Spleen (tissue), 11 donors: ENCODE results near the gene INKA1. TPM values are rescaled to one million over a fixed set of nuclear protein-coding genes. Genes with fewer than 3 reads are reported as not detected.

Source experiments
- DNase-seq: peaks from one replicate; pipeline ENCODE4 v3.0.0-alpha.2; 2020
- H3K27ac ChIP-seq, 8 donors: fragments of 200-600 bp; sonication (generic) in 7 of 8; 1 replicate in 4 of 8; 2 replicates in 4 of 8; pipeline versions ENCODE4 v1.5.0 to v1.8.0; 2016 to 2021; ENCODE audit warnings: inconsistent platforms in 4 of 8, mild to moderate bottlenecking in 4 of 8, moderate library complexity in 1 of 8
- H3K27me3 ChIP-seq, 7 donors: fragments of 200-600 bp; sonication (generic) in 6 of 7; replicated peaks in 1 of 7; 1 replicate in 4 of 7; 2 replicates in 3 of 7; pipeline versions ENCODE4 v1.5.0 to v1.8.0; 2016 to 2021; ENCODE audit warnings: inconsistent platforms in 3 of 7, mild to moderate bottlenecking in 1 of 7
- H3K36me3 ChIP-seq, 6 donors: fragments of 200-600 bp; sonication (generic) in 5 of 6; 1 replicate in 4 of 6; 2 replicates in 2 of 6; pipeline versions ENCODE4 v1.5.0 to v1.8.0; 2016 to 2021; ENCODE audit warnings: inconsistent platforms in 2 of 6
- H3K4me1 ChIP-seq, 6 donors: fragments of 200-600 bp; sonication (generic) in 5 of 6; 1 replicate in 3 of 6; 2 replicates in 3 of 6; pipeline versions ENCODE4 v1.5.0 to v1.8.0; 2016 to 2021; ENCODE audit warnings: inconsistent platforms in 3 of 6
- H3K4me3 ChIP-seq, 8 donors: fragments of 200-600 bp; sonication (generic) in 7 of 8; 1 replicate in 4 of 8; 2 replicates in 4 of 8; pipeline versions ENCODE4 v1.5.0 to v1.8.0; 2016 to 2021; ENCODE audit warnings: inconsistent platforms in 4 of 8, mild to moderate bottlenecking in 4 of 8, moderate library complexity in 2 of 8
- H3K9me3 ChIP-seq, 8 donors: fragments of 200-600 bp; sonication (generic) in 7 of 8; 1 replicate in 4 of 8; 2 replicates in 4 of 8; pipeline versions ENCODE4 v1.5.0 to v1.8.0; 2016 to 2021; ENCODE audit warnings: inconsistent platforms in 4 of 8
- POLR2A ChIP-seq, 3 donors: fragments of 450-650 bp; IDR thresholded peaks; one replicate each; pipeline ENCODE4 v1.5.1; 2017; ENCODE audit warnings: antibody characterized with exemption in 3 of 3, mild to moderate bottlenecking in 1 of 3
- POLR2AphosphoS5 ChIP-seq, 3 donors: sonication (generic); formaldehyde crosslinking; IDR thresholded peaks; one replicate each; pipeline ENCODE4 v1.5.1; 2017; ENCODE audit warnings: antibody characterized with exemption in 3 of 3
- WGBS, 5 donors: extraction: QIAGEN DNeasy Blood & Tissue Kit in 3 of 5; methylation state at CpG; one replicate each; pipeline versions ENCODE4 v1.1.5 to v1.1.7; 2013 to 2018; 5-methylcytosine and 5-hydroxymethylcytosine counted together
- intact Hi-C: fragments of 100-400 bp; cut with DNase I; formaldehyde crosslinking; loops from one replicate; pipeline ENCODE4 v1.15.0; 2023; ENCODE audit warnings: low total_unique reads
- microRNA-seq, 3 donors: library from miRNA; unstranded; fragments of <30 nt; microRNA quantifications; one replicate each; pipeline versions ENCODE4 to v1.1.0, GENCODE V29; 2019 to 2020
- polyA plus RNA-seq, 3 donors: library from polyadenylated mRNA; stranded (reverse); fragments of 200-250 nt; gene quantifications; one replicate each; pipeline ENCODE4 v1.2.1, GENCODE V29; 2013
- small RNA-seq, 4 donors: library from RNA; depleted of rRNA; stranded (forward); fragments of <200 nt; gene quantifications; one replicate each; pipeline ENCODE3, GENCODE V24; 2016
- total RNA-seq, 7 donors: library from RNA; depleted of rRNA in 3 of 7; stranded (reverse); fragments of >200 nt in 3 of 7; fragmentation: NEBNext Ultra II Directional in 4 of 7; extraction: Animal tissue kit (Norgen Biotek cat#: 25700) in 4 of 7; gene quantifications; one replicate each; pipeline versions ENCODE4 v1.1.0 to v1.2.1, GENCODE V29; 2016 to 2021
- TF ChIP-seq, protein P1 (sequence below), 11 experiments: fragments of 200-600 bp in 7 of 11; fragments of 450-650 bp in 4 of 11; sonication (generic) in 4 of 11; IDR thresholded peaks in 8 of 11; conservative IDR thresholded peaks in 3 of 11; 1 replicate in 7 of 11; 2 replicates in 4 of 11; pipeline versions ENCODE4 v1.4.0 to v1.8.0; 2016 to 2021; ENCODE audit warnings: antibody characterized with exemption in 11 of 11, inconsistent platforms in 4 of 11, mild to moderate bottlenecking in 1 of 11
- donor health status: healthy with polysubstance abuse.
- donor health status: DM: no; HTN: no; CAD: no; lungs with moderate emphysema.
- donor health status: DM: no; HTN: no; CAD: no.
- donor health status: Bipolar disorder and iron deficiency.
- donor health status: healthy.
- donor health status: DM: no; HTN: no; CAD: no.
- donor health status: DM: yes; HTN: yes; CAD: no.

The INKA1 gene
- total and polyA plus RNA-seq, 10 donors: 2.8 to 30.6 (median 13.2) TPM

GRCh38 chr3:49845694-49846093 lies 42.6 kb downstream of the INKA1 start:
- no peak for DNase-seq
- Histone ChIP-seq H3K9me3 (no peaks in the 10 kb centered on the region), H3K27me3 (no peaks in the 10 kb centered on the region), H3K27ac (no peak overlapping the region), H3K4me1 (no peaks in the 10 kb centered on the region), H3K36me3 (peaks cover 0 to 57% (median 0%) of the 10 kb centered on the region in 6 donors), H3K4me3 (no peak overlapping the region)
- no peak for TF ChIP-seq POLR2AphosphoS5 (IDR thresholded peaks at IDR 0.05)
- TF ChIP-seq POLR2A (IDR thresholded peaks at IDR 0.05): no peak
- TF ChIP-seq, protein P1, sequence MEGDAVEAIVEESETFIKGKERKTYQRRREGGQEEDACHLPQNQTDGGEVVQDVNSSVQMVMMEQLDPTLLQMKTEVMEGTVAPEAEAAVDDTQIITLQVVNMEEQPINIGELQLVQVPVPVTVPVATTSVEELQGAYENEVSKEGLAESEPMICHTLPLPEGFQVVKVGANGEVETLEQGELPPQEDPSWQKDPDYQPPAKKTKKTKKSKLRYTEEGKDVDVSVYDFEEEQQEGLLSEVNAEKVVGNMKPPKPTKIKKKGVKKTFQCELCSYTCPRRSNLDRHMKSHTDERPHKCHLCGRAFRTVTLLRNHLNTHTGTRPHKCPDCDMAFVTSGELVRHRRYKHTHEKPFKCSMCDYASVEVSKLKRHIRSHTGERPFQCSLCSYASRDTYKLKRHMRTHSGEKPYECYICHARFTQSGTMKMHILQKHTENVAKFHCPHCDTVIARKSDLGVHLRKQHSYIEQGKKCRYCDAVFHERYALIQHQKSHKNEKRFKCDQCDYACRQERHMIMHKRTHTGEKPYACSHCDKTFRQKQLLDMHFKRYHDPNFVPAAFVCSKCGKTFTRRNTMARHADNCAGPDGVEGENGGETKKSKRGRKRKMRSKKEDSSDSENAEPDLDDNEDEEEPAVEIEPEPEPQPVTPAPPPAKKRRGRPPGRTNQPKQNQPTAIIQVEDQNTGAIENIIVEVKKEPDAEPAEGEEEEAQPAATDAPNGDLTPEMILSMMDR (IDR thresholded peaks at IDR 0.05 in 8 of 11, conservative IDR thresholded peaks at IDR 0.05 in 3 of 11): no peak
- intact Hi-C loops: no loop called here
- WGBS, 5 donors: 76 to 91% (median 88%) methylated on average over 3 of the region's 3 CpGs

Small RNA genes lying within 50 kb of the gene (microRNA-seq; reads per million reads assigned to microRNA genes)
- 1.7 to 3.2 (median 2.5) reads per million in 3 donors for gene MIR5193

Small RNA genes lying within 50 kb of the gene (small RNA-seq; reads per million reads assigned to genes)
- 0 reads per million in 4 donors for gene COX6CP14

Other genes starting within 250 kb of the INKA1 start
- gene BSN, start 248.8 kb upstream of the INKA1 start, total RNA-seq: 1 to 10 TPM in 1 of 7 donors, under 1 TPM in 6; 0.26 to 1.1 (median 0.51) TPM
- under 1 TPM; 0.02 to 0.06 (median 0.03) TPM for gene BSN, start 248.8 kb upstream of the INKA1 start, polyA plus RNA-seq
- 10 to 100 TPM; 63.1 to 89.5 (median 78.7) TPM for gene APEH, start 128.9 kb upstream of the INKA1 start, total RNA-seq
- 10 to 100 TPM; 29.6 to 46.0 (median 42.7) TPM for gene APEH, start 128.9 kb upstream of the INKA1 start, polyA plus RNA-seq
- gene MST1, start 113.8 kb upstream of the INKA1 start, total RNA-seq: 10 to 100 TPM; 17.0 to 26.9 (median 21.1) TPM
- 10 to 100 TPM; 28.0 to 65.8 (median 43.4) TPM for gene MST1, start 113.8 kb upstream of the INKA1 start, polyA plus RNA-seq
- gene RNF123, start 113.7 kb upstream of the INKA1 start, total RNA-seq: 10 to 100 TPM; 34.9 to 57.5 (median 48.1) TPM
- gene RNF123, start 113.7 kb upstream of the INKA1 start, polyA plus RNA-seq: 10 to 100 TPM; 11.6 to 22.5 (median 18.0) TPM
- gene AMIGO3, start 83.6 kb upstream of the INKA1 start, total RNA-seq: 1 to 10 TPM in 2 of 7 donors, under 1 TPM in 1, not detected in 4; 0.23 to 1.6 (median 1.4) TPM
- gene AMIGO3, start 83.6 kb upstream of the INKA1 start, polyA plus RNA-seq: 1 to 10 TPM in 1 of 3 donors, under 1 TPM in 2; 0.52 to 1.1 (median 0.79) TPM
- gene GMPPB, start 79.3 kb upstream of the INKA1 start, total RNA-seq: 10 to 100 TPM; 24.0 to 34.3 (median 30.0) TPM
- gene GMPPB, start 79.3 kb upstream of the INKA1 start, polyA plus RNA-seq: 10 to 100 TPM; 10.8 to 21.2 (median 11.1) TPM
- 10 to 100 TPM; 40.7 to 56.0 (median 51.4) TPM for gene IP6K1, start 16.7 kb upstream of the INKA1 start, total RNA-seq
- gene IP6K1, start 16.7 kb upstream of the INKA1 start, polyA plus RNA-seq: 10 to 100 TPM in 1 of 3 donors, 1 to 10 TPM in 2; 8.6 to 21.4 (median 9.8) TPM
- not detected for gene CDHR4, start 3.4 kb upstream of the INKA1 start, total RNA-seq
- gene CDHR4, start 3.4 kb upstream of the INKA1 start, polyA plus RNA-seq: under 1 TPM in 2 of 3 donors, not detected in 1; 0.06 to 0.29 TPM
- 100 to 1,000 TPM; 176 to 228 (median 218) TPM for gene UBA7, start 10.7 kb downstream of the INKA1 start, total RNA-seq
- 100 to 1,000 TPM in 2 of 3 donors, 10 to 100 TPM in 1; 91.1 to 231 (median 230) TPM for gene UBA7, start 10.7 kb downstream of the INKA1 start, polyA plus RNA-seq
- 1 to 10 TPM; 2.5 to 4.3 (median 3.9) TPM for gene TRAIP, start 53.3 kb downstream of the INKA1 start, total RNA-seq
- gene TRAIP, start 53.3 kb downstream of the INKA1 start, polyA plus RNA-seq: 1 to 10 TPM; 2.1 to 3.5 (median 2.8) TPM
- not detected for gene CAMKV, start 66.6 kb downstream of the INKA1 start, total RNA-seq
- gene CAMKV, start 66.6 kb downstream of the INKA1 start, polyA plus RNA-seq: not detected
- gene MST1R, start 100.6 kb downstream of the INKA1 start, total RNA-seq: 1 to 10 TPM; 1.1 to 7.7 (median 2.9) TPM
- 1 to 10 TPM; 2.8 to 3.4 (median 3.2) TPM for gene MST1R, start 100.6 kb downstream of the INKA1 start, polyA plus RNA-seq
- 1 to 10 TPM; 5.3 to 9.3 (median 7.5) TPM for gene MON1A, start 126.5 kb downstream of the INKA1 start, total RNA-seq
- gene MON1A, start 126.5 kb downstream of the INKA1 start, polyA plus RNA-seq: 1 to 10 TPM; 3.4 to 5.9 (median 4.5) TPM
- 100 to 1,000 TPM; 104 to 191 (median 144) TPM for gene RBM6, start 136.9 kb downstream of the INKA1 start, total RNA-seq
- 100 to 1,000 TPM; 118 to 320 (median 303) TPM for gene RBM6, start 136.9 kb downstream of the INKA1 start, polyA plus RNA-seq